ENCODE measurements around the gene PDAP1. TPM values are rescaled to one million over a fixed set of nuclear protein-coding genes. Genes with fewer than 3 reads are reported as not detected.

The PDAP1 gene
- total and polyA plus RNA-seq, 8 donors, result 27.8 to 84.6 (median 39.8) TPM

DNA sequence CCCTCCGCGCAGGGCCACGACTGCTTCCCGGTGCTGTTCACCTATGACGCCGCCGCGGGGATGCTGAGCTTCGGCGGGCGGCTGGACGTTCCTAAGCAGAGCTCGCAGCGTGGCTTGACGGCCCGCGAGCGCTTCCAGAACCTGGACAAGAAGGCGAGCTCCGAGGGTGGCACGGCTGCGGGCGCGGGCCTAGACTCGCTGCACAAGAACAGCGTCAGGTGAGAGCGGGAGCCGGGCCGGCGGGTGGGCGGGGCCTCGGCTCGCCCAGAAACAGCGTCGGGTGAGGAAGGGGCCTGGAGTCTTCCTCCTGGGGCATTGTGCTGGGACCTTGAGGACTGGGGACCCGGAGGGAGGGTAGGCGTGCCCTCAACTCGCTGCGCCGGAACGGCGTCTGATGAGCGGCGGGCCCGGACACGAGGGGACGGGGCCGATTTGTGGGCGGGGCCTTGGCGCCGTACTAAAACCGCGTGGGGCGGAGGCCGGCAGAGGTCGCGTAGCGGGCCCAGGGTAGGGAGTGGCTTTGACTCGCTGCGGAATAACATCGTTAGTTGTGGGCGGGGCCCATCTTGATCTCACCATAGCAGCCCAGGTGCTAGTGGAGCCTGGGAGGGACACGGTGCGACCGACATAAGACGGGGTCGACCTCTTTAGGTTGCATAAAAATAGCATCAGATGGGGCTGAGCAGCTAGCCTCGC lies 15.6 kb downstream of the PDAP1 start:
- no peaks in the 10 kb centered on the region for H3K9me3 ChIP-seq
- H3K4me3 ChIP-seq, result peak overlapping the region; percentile 31 to 72 (median 52)
- FAIRE-seq, result no peak
- WGBS, 2 donors, result 2% methylated on average over 67 to 68 of the region's 68 CpGs
- TF ChIP-seq CTCF (IDR thresholded peaks at IDR 0.05), result no peak
- H3K27ac ChIP-seq, result peak overlapping the region; percentile 58 to 69 (median 63)
- peaks cover 0 to 6% (median 4%) of the 10 kb centered on the region in 3 donors for H3K4me1 ChIP-seq
- DNase-seq, result peak; percentile 82 to 93 (median 88)
- peak; percentile 87 to 93 (median 90) for ATAC-seq
- intact Hi-C loops (cut with DNase I), result no loop called here
- no peaks in the 10 kb centered on the region for H3K27me3 ChIP-seq
- peaks cover 0 to 11% (median 5%) of the 10 kb centered on the region in 3 donors for H3K36me3 ChIP-seq

- Histone ChIP-seq H3K27me3 (no peaks in the 10 kb centered on the region), H3K27ac (peak overlapping the region in 2 of 4 donors; percentile 67 to 69), H3K4me3 (peak overlapping the region in 3 of 4 donors; percentile 31 to 72 (median 68)), H3K36me3 (peaks cover 0 to 7% (median 5%) of the 10 kb centered on the region in 3 donors), H3K4me1 (peaks cover 0 to 6% (median 4%) of the 10 kb centered on the region in 3 donors), H3K9me3 (no peaks in the 10 kb centered on the region)
- no peak for TF ChIP-seq CTCF (IDR thresholded peaks at IDR 0.05)
- intact Hi-C loops (cut with DNase I), result no loop called here
- DNase-seq, result no peak
- WGBS, 2 donors, result 69 to 70% methylated on average over 8 of the region's 8 CpGs
- ATAC-seq, result no peak
- no peak for FAIRE-seq
These were observed 16.4 kb downstream of the PDAP1 start for GRCh38 chr7:99392046-99392445.

DNA sequence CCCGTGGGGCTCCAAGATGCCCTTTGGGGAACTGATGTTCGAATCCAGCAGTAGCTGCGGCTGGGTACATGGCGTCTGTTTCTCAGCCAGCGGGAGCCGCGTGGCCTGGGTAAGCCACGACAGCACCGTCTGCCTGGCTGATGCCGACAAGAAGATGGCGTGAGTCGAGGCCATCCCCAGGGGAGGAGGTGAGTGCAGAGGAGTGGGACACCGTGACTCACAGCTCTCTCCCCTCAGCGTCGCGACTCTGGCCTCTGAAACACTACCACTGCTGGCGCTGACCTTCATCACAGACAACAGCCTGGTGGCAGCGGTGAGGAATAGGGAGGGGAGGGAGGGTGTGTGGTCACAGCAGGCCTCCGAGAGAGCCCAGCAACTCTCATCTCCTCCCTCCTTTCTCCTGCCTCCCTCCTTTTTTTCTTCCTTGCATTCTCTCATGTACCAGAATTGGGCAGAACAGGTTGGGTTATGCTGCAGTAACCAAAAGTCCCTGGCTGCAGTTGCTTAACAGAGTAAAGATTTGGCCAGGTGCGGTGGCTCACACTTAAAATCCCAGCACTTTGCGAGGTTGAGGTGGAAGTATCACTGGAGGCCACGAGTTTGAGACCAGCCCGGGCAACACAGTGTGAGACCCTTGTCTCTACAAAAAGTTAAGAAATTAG lies 17.3 kb downstream of the PDAP1 start:
- FAIRE-seq (no peak), DNase-seq (no peak), ATAC-seq (no peak)
- intact Hi-C loops (cut with DNase I), result no loop called here
- Histone ChIP-seq H3K4me3 (no peak overlapping the region), H3K36me3 (peaks cover 0 to 11% (median 5%) of the 10 kb centered on the region in 3 donors), H3K27me3 (no peaks in the 10 kb centered on the region), H3K4me1 (peaks cover 0 to 6% (median 4%) of the 10 kb centered on the region in 3 donors), H3K9me3 (no peaks in the 10 kb centered on the region), H3K27ac (no peak overlapping the region)
- 94 to 96% methylated on average over 23 of the region's 23 CpGs for WGBS, 2 donors
- no peak for TF ChIP-seq CTCF (IDR thresholded peaks at IDR 0.05)

DNA sequence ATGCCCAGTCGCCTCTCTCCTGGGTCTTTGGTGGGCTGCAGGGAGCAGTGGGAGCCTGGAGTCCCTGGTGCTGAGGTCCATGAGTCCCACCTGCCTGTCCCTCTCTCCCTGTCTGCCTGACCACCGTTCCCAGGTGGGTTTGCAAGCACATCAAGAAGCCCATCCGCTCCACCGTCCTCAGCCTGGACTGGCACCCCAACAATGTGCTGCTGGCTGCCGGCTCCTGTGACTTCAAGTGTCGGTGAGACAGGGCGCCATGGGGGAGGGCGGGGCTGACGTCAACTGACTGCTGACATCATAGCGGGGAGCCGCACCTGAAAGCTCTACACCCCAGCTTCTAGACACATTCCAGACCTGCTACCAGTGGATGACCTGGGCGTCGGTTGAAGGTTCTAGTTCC lies 18.6 kb downstream of the PDAP1 start:
- Histone ChIP-seq H3K4me1 (peaks cover 0 to 6% (median 4%) of the 10 kb centered on the region in 3 donors), H3K4me3 (no peak overlapping the region), H3K27ac (no peak overlapping the region), H3K9me3 (no peaks in the 10 kb centered on the region), H3K36me3 (peaks cover 0 to 11% (median 5%) of the 10 kb centered on the region in 3 donors), H3K27me3 (no peaks in the 10 kb centered on the region)
- WGBS, 2 donors, result 91 to 92% methylated on average over 13 of the region's 13 CpGs
- intact Hi-C loops (cut with DNase I), result no loop called here
- FAIRE-seq, result no peak
- ATAC-seq, result no peak
- TF ChIP-seq CTCF (IDR thresholded peaks at IDR 0.05), result no peak
- no peak for DNase-seq

All from pancreas (tissue), 10 donors.